PC-3 (cell line): ENCODE data around the gene PARVA.

Source experiments
- CTCF ChIP-seq: fragments of 300-600 bp; sonication (generic); conservative IDR thresholded peaks from 2 replicates; pipeline ENCODE4 v1.5.1; 2017; ENCODE audit warnings: antibody characterized with exemption, low read depth, mild to moderate bottlenecking, low read length
- EZH2 ChIP-seq: fragments of 300-600 bp; sonication (generic); IDR thresholded peaks from one replicate; pipeline ENCODE4 v1.6.1; 2017; ENCODE audit warnings: antibody characterized with exemption, mild to moderate bottlenecking, low read length; ENCODE audit not compliant: unreplicated experiment

DNA sequence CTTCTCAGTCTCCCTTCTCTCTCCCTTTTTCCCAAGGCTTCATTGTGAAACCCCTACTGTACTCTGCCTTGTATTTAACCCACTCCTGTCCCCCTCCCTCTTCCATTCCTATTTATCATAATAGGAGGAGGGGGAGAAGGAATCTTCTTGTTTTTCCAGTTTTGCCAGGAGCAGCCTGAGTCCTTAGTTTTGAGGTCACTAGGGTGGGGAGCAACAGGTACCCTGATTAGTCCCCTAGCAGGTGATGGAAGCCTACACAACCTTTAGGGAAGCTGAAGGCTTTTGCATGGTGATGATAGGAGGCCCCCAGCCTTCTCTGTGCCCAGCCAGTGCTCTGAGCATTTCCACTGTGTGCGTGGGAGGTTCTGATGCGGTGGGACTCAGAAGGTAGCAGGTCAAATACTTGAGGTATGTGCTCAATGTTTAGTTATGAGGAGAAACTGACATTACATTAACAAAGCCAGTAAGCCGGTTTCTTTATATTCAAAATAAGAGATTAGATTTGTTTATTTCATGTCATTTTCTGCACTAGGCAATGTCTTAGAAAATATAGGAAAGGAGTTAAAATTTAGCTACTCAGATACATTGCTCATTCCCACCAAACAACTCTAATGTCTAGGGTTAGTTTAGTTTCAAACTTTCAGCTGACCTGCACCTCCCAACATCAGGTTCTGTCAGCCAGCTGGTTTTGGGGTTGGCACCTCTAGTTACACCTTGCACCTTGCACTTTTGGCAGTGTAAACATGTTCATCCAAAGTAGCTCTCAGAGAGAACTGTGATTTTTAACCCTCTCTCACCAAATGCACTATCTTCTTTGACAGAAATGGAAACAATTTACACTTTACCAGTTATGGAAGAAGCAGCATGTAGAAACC is 26.0 kb downstream of the PARVA start:
- TF ChIP-seq CTCF (no peak), EZH2 (no peak)
